GM21515 (cell line): ENCODE data around the gene WDR45B.

Experiments used
- ATAC-seq: cut with Tn5 transposase; IDR thresholded peaks from one replicate; pipeline ENCODE4 v1.9.1; 2021; ENCODE audit not compliant: unreplicated experiment

The WDR45B gene

GRCh38 chr17:82631544-82631943 lies 16.7 kb downstream of the WDR45B start:
- no peak for ATAC-seq

DNA sequence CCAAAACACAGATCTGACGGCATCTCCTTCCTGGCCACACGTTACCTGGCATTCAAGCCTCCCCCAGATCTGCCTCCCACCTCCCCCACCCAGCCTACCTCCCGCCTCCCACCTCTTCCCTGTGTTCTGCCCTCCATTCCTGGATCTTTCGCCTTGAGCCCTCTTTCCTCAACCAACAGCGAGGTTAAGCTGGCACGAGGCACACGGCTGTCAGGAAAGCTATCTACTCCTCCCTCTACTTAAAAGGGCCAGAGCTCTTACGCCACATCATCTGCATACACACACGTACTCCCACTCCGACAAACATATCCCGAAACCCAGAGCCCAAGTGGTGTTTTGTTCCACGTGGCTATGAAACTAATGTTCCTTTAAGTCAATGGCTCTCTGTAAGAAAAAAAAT lies 18.0 kb downstream of the WDR45B start:
- no peak for ATAC-seq

DNA sequence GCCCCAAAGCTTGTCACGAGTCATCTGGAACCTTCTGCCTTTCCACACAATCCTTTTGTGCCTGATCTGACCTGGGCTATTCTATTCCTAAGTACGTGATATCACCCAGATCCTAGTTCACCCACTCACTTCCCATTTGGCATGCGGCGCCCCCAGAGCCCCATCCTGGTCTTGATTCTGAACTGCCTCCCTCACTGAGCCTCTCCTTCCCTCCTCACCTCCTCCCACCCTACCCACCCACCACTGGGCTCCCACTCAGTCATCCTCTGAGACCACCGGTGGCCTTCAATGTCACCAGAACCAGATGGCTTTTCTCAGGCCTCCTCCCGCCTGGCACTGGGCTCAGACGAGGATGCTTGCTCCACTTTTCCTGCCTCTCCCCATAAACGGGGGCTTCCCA lies 18.5 kb downstream of the WDR45B start:
- ATAC-seq, result no peak

DNA sequence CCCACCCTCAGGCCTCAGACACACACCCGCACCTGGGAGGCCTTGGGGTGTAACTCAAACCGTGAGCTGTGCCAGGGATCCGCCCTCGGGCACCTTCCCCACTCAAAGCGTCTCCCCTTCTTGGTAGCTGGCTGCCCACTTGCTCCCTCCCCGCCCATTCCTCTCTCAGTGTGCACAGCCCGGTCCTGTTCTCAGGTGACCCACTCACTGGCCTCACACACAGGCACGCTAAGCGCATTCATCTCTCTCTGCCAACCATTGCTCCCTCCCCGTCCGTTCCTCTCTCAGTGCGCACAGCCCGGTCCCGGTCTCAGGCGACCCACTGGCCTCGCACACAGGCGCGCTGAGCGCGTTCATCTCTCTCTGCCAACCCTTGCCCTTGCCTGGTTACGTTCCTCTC lies 20.8 kb downstream of the WDR45B start:
- ATAC-seq, result no peak

GRCh38 chr17:82623707-82624106 lies 24.5 kb downstream of the WDR45B start:
- no peak for ATAC-seq

DNA sequence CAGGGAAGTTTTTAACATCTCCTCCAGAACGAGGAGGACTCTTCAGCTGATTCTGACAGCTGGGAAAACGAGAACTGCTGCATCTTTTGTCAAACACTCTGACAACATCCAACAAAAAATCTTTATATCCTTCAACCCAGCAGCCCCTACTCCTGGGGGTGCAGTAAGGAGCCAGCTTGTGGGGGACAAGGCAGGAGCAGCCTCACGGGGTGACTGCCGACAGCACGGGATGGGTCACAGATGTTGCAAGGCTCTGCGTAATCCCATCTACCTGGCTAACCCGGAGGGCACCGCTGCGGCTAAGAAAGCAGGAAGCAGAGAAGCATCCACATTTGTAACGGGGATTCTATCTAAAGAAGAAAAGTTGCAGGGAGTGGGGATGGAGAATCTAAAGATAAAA lies 28.6 kb downstream of the WDR45B start:
- no peak for ATAC-seq

DNA sequence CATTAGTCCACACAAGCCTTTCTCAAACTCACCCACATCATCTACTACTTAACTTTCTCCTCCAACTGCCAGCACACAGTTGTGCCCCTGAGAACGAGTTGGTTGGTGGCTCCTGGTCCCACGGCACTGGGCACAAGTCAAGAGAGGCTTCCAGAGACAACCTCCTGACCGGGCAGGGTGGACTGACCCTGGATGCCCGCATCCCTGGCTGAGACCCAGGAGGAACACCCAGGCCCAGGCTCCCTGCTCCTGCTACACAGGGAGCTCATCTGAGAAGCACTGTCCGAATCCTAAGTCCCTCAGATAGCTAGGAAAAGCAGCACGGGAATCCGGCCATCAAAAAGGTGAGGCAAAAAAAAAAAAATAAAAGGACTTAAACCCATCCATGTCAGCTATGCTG lies 29.0 kb downstream of the WDR45B start:
- no peak for ATAC-seq

GRCh38 chr17:82616021-82616711 lies 32.1 kb downstream of the WDR45B start:
- no peak for ATAC-seq

GRCh38 chr17:82615084-82616020 lies 32.9 kb downstream of the WDR45B start:
- ATAC-seq, result no peak

DNA sequence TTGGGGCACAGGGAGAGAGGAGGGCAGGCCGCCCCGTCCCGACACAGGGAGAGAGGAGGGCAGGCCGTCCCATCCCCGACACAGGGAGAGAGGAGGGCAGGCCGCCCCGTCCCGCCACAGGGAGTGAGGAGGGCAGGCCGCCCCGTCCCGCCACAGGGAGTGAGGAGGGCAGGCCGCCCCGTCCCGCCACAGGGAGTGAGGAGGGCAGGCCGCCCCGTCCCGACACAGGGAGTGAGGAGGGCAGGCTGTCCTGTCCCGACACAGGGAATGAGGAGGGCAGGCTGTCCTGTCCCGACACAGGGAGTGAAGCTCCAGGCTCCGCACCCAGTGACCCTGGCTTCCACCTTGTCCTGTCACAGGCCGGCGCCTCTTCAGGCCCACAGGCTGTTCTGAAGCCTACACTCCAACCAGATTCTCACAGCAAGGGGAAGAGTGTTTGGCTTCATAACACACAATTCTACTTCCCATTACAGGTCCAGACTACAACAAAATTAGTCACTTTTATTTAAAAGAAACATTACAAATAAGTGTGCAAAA lies 34.1 kb downstream of the WDR45B start:
- no peak for ATAC-seq

DNA sequence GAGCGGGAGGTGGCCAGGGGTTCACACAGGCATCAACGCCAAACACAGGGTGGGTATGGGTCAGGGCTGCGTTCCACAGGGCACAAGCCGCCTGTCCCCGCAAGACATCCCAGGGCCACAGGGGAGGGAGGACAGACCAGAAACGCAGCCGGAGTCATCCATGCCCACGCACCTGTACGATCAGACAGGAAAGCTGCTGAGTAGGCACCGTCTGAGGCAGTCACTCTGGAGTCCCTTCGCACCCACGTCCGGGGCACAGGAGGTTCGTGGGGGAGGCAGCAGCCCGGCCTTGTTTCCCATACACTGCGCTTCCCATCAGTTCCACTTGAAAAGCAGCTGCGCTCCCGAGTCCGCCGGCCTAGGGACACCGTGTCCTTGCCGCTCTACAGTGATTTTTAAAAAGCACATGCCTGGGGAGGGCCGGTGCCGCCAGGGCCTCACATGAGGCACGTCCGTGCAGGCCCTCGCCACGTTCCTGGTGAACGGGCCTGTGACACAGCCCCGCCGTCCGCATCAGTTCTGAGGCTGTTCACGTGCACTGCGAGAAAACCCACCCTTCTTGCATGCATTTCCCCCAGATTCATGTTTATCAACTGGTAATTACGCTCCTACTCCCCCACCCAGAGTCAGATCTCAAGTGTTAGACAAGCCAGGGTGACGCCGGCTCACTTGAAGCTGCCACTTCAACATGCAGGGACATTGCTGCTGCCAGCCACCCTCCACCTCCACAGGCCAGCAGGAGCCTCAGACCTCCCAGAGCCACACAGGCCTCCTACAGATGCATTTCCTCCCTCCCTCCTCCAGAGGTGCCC lies 34.8 kb downstream of the WDR45B start:
- ATAC-seq, result no peak

DNA sequence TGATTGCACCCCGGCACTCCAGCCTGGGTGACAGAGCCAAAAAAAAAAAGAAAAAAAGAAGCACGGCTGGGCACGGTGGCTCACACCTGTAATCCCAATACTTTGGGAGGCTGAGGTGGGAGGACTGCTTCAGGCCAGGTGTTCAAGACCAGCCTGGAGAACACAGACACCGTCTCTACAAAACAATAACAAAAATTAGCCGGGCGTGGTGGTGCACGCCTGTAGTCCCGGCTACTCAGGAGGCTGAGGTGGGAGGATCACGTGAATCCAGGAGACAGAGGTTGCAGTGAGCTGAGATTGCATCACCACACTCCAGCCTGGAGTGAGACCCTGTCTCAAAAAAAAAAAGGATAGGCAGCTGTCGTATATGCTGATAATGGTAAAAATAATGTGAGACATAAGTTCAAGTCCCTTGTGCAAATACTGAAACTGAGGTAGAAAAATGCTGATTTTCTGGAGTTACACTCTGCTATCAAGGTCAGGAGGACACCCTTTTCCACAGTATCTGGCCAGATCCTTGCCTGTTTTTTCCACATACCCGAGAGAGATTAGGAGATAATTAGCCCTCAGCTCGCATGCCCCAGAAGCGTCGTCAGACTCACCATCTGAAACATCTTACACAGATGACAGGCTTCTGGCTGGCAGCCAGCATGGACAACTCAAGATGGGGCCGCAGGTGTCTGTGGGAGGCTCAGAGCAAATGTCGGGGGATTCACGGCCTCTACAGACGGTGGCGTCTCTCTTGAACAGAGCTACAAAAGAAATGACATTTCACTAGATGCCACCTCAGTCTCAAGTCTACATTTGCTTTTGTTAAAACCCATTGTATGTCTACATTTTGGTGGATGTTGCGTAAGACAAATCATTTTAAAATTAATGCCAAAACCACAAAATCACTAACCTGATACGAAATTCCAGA lies 36.8 kb downstream of the WDR45B start:
- ATAC-seq, result no peak

GRCh38 chr17:82609655-82610054 lies 38.6 kb downstream of the WDR45B start:
- no peak for ATAC-seq

DNA sequence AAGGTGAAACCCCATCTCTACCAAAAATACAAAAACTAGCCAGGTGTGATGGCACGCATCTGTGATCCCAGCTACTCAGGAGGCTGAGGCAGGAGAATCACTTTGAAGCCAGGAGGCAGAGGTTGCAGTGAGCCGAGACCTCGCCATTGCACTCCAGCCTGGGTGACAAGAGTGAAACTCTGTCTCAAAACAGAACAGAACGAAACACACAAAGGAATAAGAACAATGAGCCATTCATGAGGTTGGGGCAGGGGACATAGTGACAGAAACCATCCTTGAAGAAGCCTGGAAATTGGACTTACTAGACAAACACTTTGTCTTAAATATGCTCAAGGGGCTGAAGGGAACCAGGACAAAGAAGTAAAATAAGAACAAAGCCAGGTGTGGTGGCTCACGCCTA lies 39.4 kb downstream of the WDR45B start:
- no peak for ATAC-seq

GRCh38 chr17:82605939-82606600 lies 42.2 kb downstream of the WDR45B start:
- ATAC-seq, result no peak

DNA sequence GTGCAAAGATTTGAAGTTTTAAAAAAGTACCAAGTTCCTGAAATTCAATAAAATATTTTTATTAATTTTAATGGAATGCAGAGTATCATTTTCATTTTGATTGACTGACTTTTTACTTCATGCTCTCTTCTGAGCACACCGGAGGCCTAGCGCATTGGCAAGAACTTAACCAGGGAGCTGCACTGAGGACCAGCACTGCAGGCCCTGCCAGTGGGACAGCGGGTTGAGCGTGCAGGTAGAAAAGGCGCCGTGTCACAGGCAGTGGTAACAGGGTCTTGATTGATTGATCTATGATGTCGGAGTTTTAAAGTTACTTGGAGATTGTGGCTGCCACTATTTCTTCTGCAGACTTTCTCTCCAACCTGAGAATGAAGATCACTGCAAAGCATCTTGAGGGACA lies 43.7 kb downstream of the WDR45B start:
- no peak for ATAC-seq

DNA sequence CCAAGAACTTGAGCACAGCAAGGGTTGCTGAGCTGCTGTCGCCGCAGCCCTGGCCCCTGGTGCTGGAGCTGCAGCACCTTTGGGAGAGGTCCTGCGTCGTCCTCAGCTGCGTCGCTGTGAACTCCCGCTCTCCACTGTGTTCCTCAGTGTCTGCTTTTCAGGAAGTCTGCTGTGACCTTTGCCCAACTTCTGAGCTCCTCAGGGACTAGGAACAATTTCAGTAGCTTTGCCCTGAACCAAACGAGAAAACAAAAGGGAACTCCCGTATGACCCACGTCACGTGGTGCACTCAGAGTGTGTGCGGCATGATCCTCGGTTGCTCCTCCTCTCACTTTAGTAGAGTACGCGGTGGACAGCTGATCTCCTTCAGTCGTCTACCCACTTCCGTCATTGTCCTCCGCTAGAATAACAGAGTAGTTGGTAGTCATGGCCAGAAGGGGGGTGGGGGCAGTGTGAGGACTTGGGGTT lies 44.2 kb downstream of the WDR45B start:
- no peak for ATAC-seq

DNA sequence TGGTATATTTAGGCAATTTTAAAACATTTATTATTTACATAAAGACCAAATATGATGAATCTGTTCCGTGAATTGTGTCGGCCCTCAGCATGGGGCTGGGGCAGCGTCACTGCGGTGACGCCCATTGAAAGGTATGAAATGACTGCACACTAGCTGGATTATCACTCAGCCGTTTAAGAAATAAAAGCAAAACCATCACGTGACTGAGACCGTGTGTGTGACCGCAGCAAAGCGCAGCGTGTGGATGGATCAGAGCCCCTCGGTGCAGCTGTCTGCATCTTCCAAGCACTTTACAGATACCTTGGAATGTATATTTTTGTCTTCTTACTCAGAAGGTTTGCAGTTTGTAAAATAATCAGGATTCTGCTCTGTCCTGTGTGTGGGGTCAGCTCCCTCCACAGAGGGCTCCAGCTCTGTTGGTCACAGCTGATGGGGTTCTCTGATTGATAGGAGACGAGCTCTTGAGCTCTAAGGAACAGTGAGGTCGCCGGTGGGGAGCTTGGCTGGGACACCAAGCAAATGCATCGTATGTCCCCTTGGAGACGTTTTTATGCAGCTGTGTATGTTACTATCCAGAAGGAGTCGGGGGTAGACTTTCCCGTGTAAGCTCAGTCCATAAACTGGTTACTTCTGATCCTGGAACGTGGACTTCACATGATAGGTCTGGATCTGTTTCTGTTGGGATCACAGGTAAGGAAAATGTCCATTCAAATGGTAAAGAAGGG lies 45.1 kb downstream of the WDR45B start:
- no peak for ATAC-seq

GRCh38 chr17:82602487-82602886 lies 45.8 kb downstream of the WDR45B start:
- no peak for ATAC-seq
